Measurements from ENCODE around the gene SPO11.

Gene SPO11

GRCh38 chr20:57310821-57311514 is 18.6 kb upstream of the SPO11 start:
- DNase-seq, result no peak

GRCh38 chr20:57312138-57312537 is 17.5 kb upstream of the SPO11 start:
- no peak for DNase-seq

- no peak for DNase-seq
These were observed 16.4 kb upstream of the SPO11 start for GRCh38 chr20:57313230-57313629.

GRCh38 chr20:57313951-57314350 is 15.7 kb upstream of the SPO11 start:
- no peak for DNase-seq

GRCh38 chr20:57315083-57315975 is 14.3 kb upstream of the SPO11 start:
- DNase-seq, result no peak

GRCh38 chr20:57315976-57316480 is 13.6 kb upstream of the SPO11 start:
- DNase-seq, result no peak

GRCh38 chr20:57316795-57317201 is 12.8 kb upstream of the SPO11 start:
- no peak for DNase-seq

GRCh38 chr20:57317316-57317788 is 12.3 kb upstream of the SPO11 start:
- no peak for DNase-seq

GRCh38 chr20:57317789-57318371 is 11.7 kb upstream of the SPO11 start:
- DNase-seq, result no peak

GRCh38 chr20:57319584-57319983 is 10.0 kb upstream of the SPO11 start:
- DNase-seq, result no peak

GRCh38 chr20:57320358-57320757 is 9.2 kb upstream of the SPO11 start:
- no peak for DNase-seq

GRCh38 chr20:57321142-57321541 is 8.5 kb upstream of the SPO11 start:
- DNase-seq, result no peak

- DNase-seq, result no peak
These were observed 7.1 kb upstream of the SPO11 start for GRCh38 chr20:57322476-57322875.

- no peak for DNase-seq
These were observed 6.6 kb upstream of the SPO11 start for GRCh38 chr20:57323034-57323433.

GRCh38 chr20:57325632-57326356 is 3.8 kb upstream of the SPO11 start:
- DNase-seq, result no peak

GRCh38 chr20:57326667-57327455 is 2.7 kb upstream of the SPO11 start:
- DNase-seq, result no peak

- no peak for DNase-seq
These were observed 1.8 kb upstream of the SPO11 start for GRCh38 chr20:57327820-57328219.

GRCh38 chr20:57330998-57331397 is 1.4 kb downstream of the SPO11 start:
- no peak for DNase-seq

- no peak for DNase-seq
These were observed 2.8 kb downstream of the SPO11 start for GRCh38 chr20:57332105-57333089.

GRCh38 chr20:57335392-57335791 is 5.8 kb downstream of the SPO11 start:
- DNase-seq, result no peak

GRCh38 chr20:57341663-57342062 is 12.1 kb downstream of the SPO11 start:
- DNase-seq, result no peak
